H1 (cell line): ENCODE results near the gene SPINT2. TPM values are rescaled to one million over a fixed set of nuclear protein-coding genes. Genes with fewer than 3 reads are reported as not detected.

Experiments used
- CTCF ChIA-PET: fragments of 300-600 bp; sonication (Branson Sonifier 250); formaldehyde crosslinking; loops from one replicate; lab custom pipeline; 2021; ENCODE audit not compliant: partially characterized antibody; lab: Charles Lee
- POLR2A ChIA-PET: fragments of 300-600 bp; sonication (Branson Sonifier 250); formaldehyde crosslinking; loops from one replicate; lab custom pipeline; 2021; ENCODE audit warnings: inconsistent platforms; ENCODE audit not compliant: partially characterized antibody; lab: Charles Lee
- DNase-seq, 2 experiments: peaks; one replicate each; pipeline versions ENCODE4 v3.0.0 to v3.0.0-alpha.2; 2010 to 2022; ENCODE audit warnings: low spot score in 2 of 2, low read depth in 1 of 2, mixed read lengths in 1 of 2
- FAIRE-seq: peaks from 2 replicates; lab custom pipeline; 2011; peaks lifted over from hg19 to GRCh38; lab: Jason Lieb, UNC
- H2AFZ ChIP-seq: 2 replicates; pipeline ENCODE4 v1.8.1; 2012; ENCODE audit warnings: low read length, inconsistent platforms
- H2AK5ac ChIP-seq: 2 replicates; pipeline ENCODE4 v1.6.1; 2013; ENCODE audit warnings: low read depth, low read length
- H2BK120ac ChIP-seq: replicated peaks from 2 replicates; pipeline ENCODE3; 2013; ENCODE audit warnings: low read depth, low read length, inconsistent platforms
- H2BK12ac ChIP-seq: 2 replicates; pipeline ENCODE4 v1.6.1; 2013; ENCODE audit warnings: low read depth, low read length
- H2BK15ac ChIP-seq: 2 replicates; pipeline ENCODE4 v1.6.1; 2013; ENCODE audit warnings: low read length
- H2BK20ac ChIP-seq: 2 replicates; pipeline ENCODE4 v1.6.1; 2013; ENCODE audit warnings: low read length
- H2BK5ac ChIP-seq: 2 replicates; pipeline ENCODE4 v1.6.1; 2013; ENCODE audit warnings: low read depth, low read length
- H3K14ac ChIP-seq: 2 replicates; pipeline ENCODE4 v1.6.1; 2013; ENCODE audit warnings: inconsistent platforms; ENCODE audit not compliant: insufficient read length
- H3K18ac ChIP-seq: 2 replicates; pipeline ENCODE4 v1.6.1; 2013; ENCODE audit warnings: low read length; ENCODE audit errors: extremely low read depth
- H3K23ac ChIP-seq: 2 replicates; pipeline ENCODE4 v1.6.1; 2013; ENCODE audit warnings: inconsistent platforms; ENCODE audit not compliant: insufficient read length
- H3K23me2 ChIP-seq: 2 replicates; pipeline ENCODE4 v1.6.1; 2013; ENCODE audit warnings: low read depth, low read length
- H3K27ac ChIP-seq: 2 replicates; pipeline ENCODE4 v1.6.1; 2011; ENCODE audit warnings: low read depth, low read length, inconsistent platforms
- H3K27me3 ChIP-seq, 4 experiments: replicated peaks in 1 of 4; 1 replicate in 1 of 4; 2 replicates in 3 of 4; pipeline versions ENCODE4 v1.6.1 to v1.8.1; 2011 to 2013; ENCODE audit warnings: low read length in 3 of 4, mild to moderate bottlenecking in 3 of 4, inconsistent platforms in 2 of 4, mixed read lengths in 2 of 4, moderate library complexity in 1 of 4; ENCODE audit not compliant: control insufficient read depth in 3 of 4, insufficient read depth in 3 of 4; ENCODE audit errors: extremely low read depth in 1 of 4
- H3K36me3 ChIP-seq, 4 experiments: 2 replicates each; pipeline versions ENCODE4 v1.6.1 to v1.8.1; 2011 to 2013; ENCODE audit warnings: mild to moderate bottlenecking in 4 of 4, low read length in 3 of 4, moderate library complexity in 2 of 4, control low read depth in 1 of 4, inconsistent platforms in 1 of 4; ENCODE audit not compliant: insufficient read depth in 4 of 4, control insufficient read depth in 2 of 4
- H3K4ac ChIP-seq: replicated peaks from 2 replicates; pipeline ENCODE3; 2013; ENCODE audit warnings: low read length, low read depth, mixed read lengths, inconsistent platforms; ENCODE audit not compliant: insufficient read length
- H3K4me1 ChIP-seq, 4 experiments: replicated peaks in 1 of 4; 1 replicate in 1 of 4; 2 replicates in 3 of 4; pipeline versions ENCODE4 v1.6.1 to v1.8.1; 2011 to 2013; ENCODE audit warnings: low read length in 3 of 4, inconsistent platforms in 2 of 4, mixed read lengths in 1 of 4; ENCODE audit not compliant: insufficient read depth in 4 of 4, control insufficient read depth in 3 of 4
- H3K4me2 ChIP-seq, 2 experiments: 2 replicates each; pipeline versions ENCODE4 v1.6.1 to v1.8.1; 2011 to 2013; ENCODE audit warnings: low read depth in 2 of 2, low read length in 2 of 2, control low read depth in 1 of 2, inconsistent platforms in 1 of 2, mild to moderate bottlenecking in 1 of 2; ENCODE audit not compliant: insufficient read depth in 1 of 2
- H3K4me3 ChIP-seq, 4 experiments: fragments of 200-600, 300-600 bp in 1 of 4; sonication (generic), shearing (Covaris generic), sonication (Bioruptor Twin) in 1 of 4; 2 replicates each; pipeline versions ENCODE4 v1.5.1 to v1.8.1; 2011 to 2016; ENCODE audit warnings: low read length in 4 of 4, low read depth in 3 of 4, control low read depth in 2 of 4, inconsistent platforms in 2 of 4, mild to moderate bottlenecking in 2 of 4, mixed read lengths in 1 of 4, moderate library complexity in 1 of 4; ENCODE audit not compliant: insufficient read depth in 2 of 4; ENCODE audit errors: extremely low read depth in 1 of 4
- H3K56ac ChIP-seq: replicated peaks from 2 replicates; pipeline ENCODE3; 2013; ENCODE audit warnings: low read depth, mild to moderate bottlenecking, mixed read lengths, low read length, inconsistent platforms; ENCODE audit not compliant: insufficient read length
- H3K79me1 ChIP-seq: 2 replicates; pipeline ENCODE4 v1.6.1; 2013; ENCODE audit warnings: low read depth, low read length, control low read depth
- H3K79me2 ChIP-seq, 2 experiments: 2 replicates each; pipeline versions ENCODE4 v1.6.1 to v1.8.1; 2012 to 2013; ENCODE audit warnings: low read length in 2 of 2, mild to moderate bottlenecking in 2 of 2, inconsistent platforms in 1 of 2; ENCODE audit not compliant: insufficient read depth in 2 of 2, control insufficient read depth in 1 of 2
- H3K9ac ChIP-seq, 4 experiments: replicated peaks in 1 of 4; 1 replicate in 1 of 4; 2 replicates in 3 of 4; pipeline versions ENCODE4 v1.6.1 to v1.8.1; 2011 to 2013; ENCODE audit warnings: low read depth in 3 of 4, low read length in 3 of 4, control low read depth in 2 of 4, mild to moderate bottlenecking in 2 of 4, moderate library complexity in 2 of 4, inconsistent platforms in 1 of 4; ENCODE audit errors: extremely low read depth in 1 of 4
- H3K9me3 ChIP-seq, 2 experiments: 2 replicates each; pipeline versions ENCODE4 v1.6.1 to v1.8.1; 2012 to 2013; ENCODE audit warnings: mild to moderate bottlenecking in 2 of 2, moderate library complexity in 2 of 2, control low read depth in 1 of 2, inconsistent platforms in 1 of 2, low read depth in 1 of 2, low read length in 1 of 2, mixed read lengths in 1 of 2; ENCODE audit not compliant: insufficient read depth in 2 of 2
- H4K20me1 ChIP-seq, 2 experiments: replicated peaks in 1 of 2; 2 replicates each; pipeline versions ENCODE3 to v1.8.1; 2011 to 2013; ENCODE audit warnings: inconsistent platforms in 2 of 2, low read length in 2 of 2, mild to moderate bottlenecking in 1 of 2; ENCODE audit not compliant: insufficient read depth in 2 of 2, control insufficient read depth in 1 of 2
- H4K5ac ChIP-seq: 2 replicates; pipeline ENCODE4 v1.6.1; 2013; ENCODE audit warnings: low read length, low read depth, mixed read lengths, inconsistent platforms; ENCODE audit not compliant: insufficient read length
- H4K8ac ChIP-seq: 2 replicates; pipeline ENCODE4 v1.8.0; 2013; ENCODE audit warnings: mild to moderate bottlenecking, moderate library complexity, low read length, inconsistent platforms; ENCODE audit not compliant: insufficient read depth; ENCODE audit errors: extremely low read depth
- H4K91ac ChIP-seq: replicated peaks from 2 replicates; pipeline ENCODE3; 2013; ENCODE audit warnings: low read length, mixed read lengths, inconsistent platforms; ENCODE audit not compliant: insufficient read length
- POLR2AphosphoS5 ChIP-seq: IDR thresholded peaks from 2 replicates; pipeline ENCODE4 v1.6.1; 2011; ENCODE audit warnings: low read depth, low read length
- SP4 ChIP-seq: IDR thresholded peaks from 2 replicates; pipeline ENCODE4 v1.6.1; 2012; ENCODE audit warnings: low read length, inconsistent platforms
- WGBS, 2 experiments: shearing (Covaris generic) in 1 of 2; methylation state at CpG; one replicate each; pipeline versions ENCODE4 v1.1.6 to v1.1.7; 2013 to 2015; ENCODE audit warnings: low lambda C conversion rate in 2 of 2, mixed read lengths in 2 of 2, inconsistent platforms in 1 of 2, low coverage in 1 of 2, missing lambda C conversion rate in 1 of 2; ENCODE audit not compliant: insufficient replicate concordance in 2 of 2, insufficient coverage in 1 of 2, insufficient read length in 1 of 2; ENCODE audit errors: extremely low coverage in 1 of 2, missing lambda C conversion rate in 1 of 2; 5-methylcytosine and 5-hydroxymethylcytosine counted together
- polyA plus RNA-seq, 7 experiments: library from polyadenylated mRNA; depleted of rRNA in 3 of 7; stranded (reverse) in 5 of 7; unstranded in 2 of 7; fragments of >200 nt in 5 of 7; fragments of 200-250 nt in 2 of 7; gene quantifications; 1 replicate in 5 of 7; 2 replicates in 1 of 7; 4 replicates in 1 of 7; pipeline versions ENCODE4 v1.2.1 to v1.2.3, GENCODE V29; 2011 to 2013; ENCODE audit warnings: missing spikeins in 2 of 7, mixed read lengths in 2 of 7
- total RNA-seq: library from RNA; stranded (reverse); fragmentation: NEBNext Ultra II Directional; extraction: Animal tissue kit (Norgen Biotek cat#: 25700); gene quantifications from 2 replicates; pipeline ENCODE4 v1.2.1, GENCODE V29; 2021

Gene SPINT2
- total and polyA plus RNA-seq, 2 of the 8 experiments (the other 6 are each of a cell fraction or from before 2014, with no cell fraction given): 294 to 296 TPM

DNA sequence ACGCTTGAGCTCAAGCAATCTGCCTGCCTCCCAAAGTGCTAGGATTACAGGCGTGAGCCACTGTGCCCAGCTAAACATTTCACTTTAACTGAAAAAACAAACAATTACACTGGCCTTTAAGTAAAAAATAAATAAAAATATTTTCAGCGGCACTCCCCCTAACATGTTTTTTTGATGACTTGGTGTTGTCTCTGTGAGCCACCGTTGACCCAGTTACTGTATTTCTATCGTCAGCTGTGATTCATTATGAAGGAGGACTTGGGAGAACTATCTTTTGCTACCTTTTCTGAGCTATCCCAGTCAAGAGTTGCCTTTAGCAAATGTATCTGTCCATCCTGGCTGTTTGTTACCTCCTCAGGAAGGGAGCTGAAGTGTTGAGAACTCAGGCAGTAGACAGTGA, 21.2 kb downstream of the SPINT2 start:
- H2BK5ac ChIP-seq: no peak overlapping the region
- peaks cover 10 to 48% (median 31%) of the 10 kb centered on the region in 4 experiments; a peak in 7 of 8 replicates for H3K36me3 ChIP-seq
- H3K79me2 ChIP-seq: peaks cover 3 to 28% of the 10 kb centered on the region in 2 experiments; a peak in 3 of 4 replicates
- no peak overlapping the region for H2BK15ac ChIP-seq
- H3K4me2 ChIP-seq: no peak overlapping the region
- no peak overlapping the region for H3K23ac ChIP-seq
- H2AFZ ChIP-seq: no peak overlapping the region
- no peak overlapping the region for H3K56ac ChIP-seq
- no peak overlapping the region for H3K27ac ChIP-seq
- ChIA-PET POLR2A (interaction anchor here (0.6 to 2.5 kb wide), 7 partner anchors 8 to 153 kb away, joined by 3 to 10 read pairs (median 4); partner anchors contain the start of gene SPINT2), CTCF (interaction anchor here (0.5 to 2.3 kb wide), 10 partner anchors 10 to 191 kb away, joined by 3 to 10 read pairs (median 5); no protein-coding TSS in a partner anchor)
- H4K20me1 ChIP-seq: peaks cover 15 to 23% of the 10 kb centered on the region in 2 experiments
- H3K14ac ChIP-seq: no peak overlapping the region
- H3K18ac ChIP-seq: no peak overlapping the region
- FAIRE-seq: no peak
- no peak overlapping the region for H3K4ac ChIP-seq
- H3K79me1 ChIP-seq: peaks cover 16% of the 10 kb centered on the region
- H3K9me3 ChIP-seq: no peaks in the 10 kb centered on the region
- H2BK120ac ChIP-seq: no peak overlapping the region
- no peak overlapping the region for H2BK20ac ChIP-seq
- no peak overlapping the region for H2BK12ac ChIP-seq
- H3K9ac ChIP-seq: no peak overlapping the region; a peak in 1 of 7 replicates
- H4K5ac ChIP-seq: no peak overlapping the region
- no peak overlapping the region for H3K4me3 ChIP-seq
- H3K23me2 ChIP-seq: no peaks in the 10 kb centered on the region
- H4K8ac ChIP-seq: no peak overlapping the region
- no peaks in the 10 kb centered on the region for H3K27me3 ChIP-seq
- 88% methylated on average over 5 of the region's 5 CpGs; no CpG with 5 or more reads in 1 of the 2 experiments for WGBS, 2 experiments
- no peak for DNase-seq
- no peak overlapping the region for H4K91ac ChIP-seq
- H2AK5ac ChIP-seq: no peak overlapping the region
- no peaks in the 10 kb centered on the region for H3K4me1 ChIP-seq
- TF ChIP-seq POLR2AphosphoS5 (no peak), SP4 (no peak)
